ENCODE measurements around the gene PKN2. TPM values are rescaled to one million over a fixed set of nuclear protein-coding genes. Genes with fewer than 3 reads are reported as not detected.

PKN2 gene
- total RNA-seq, 1 experiment from 2014 or later, result 32.5 TPM

- H3K27me3 Mint-ChIP-seq (ENCODE audit: low read depth), result no peaks in the 10 kb centered on the region
- no peak overlapping the region for H3K23ac ChIP-seq (ENCODE audit: insufficient read length, low read depth, low read length)
- no peak overlapping the region for H2BK5ac ChIP-seq (ENCODE audit: insufficient read length, low read length)
- peaks cover 0 to 2% of the 10 kb centered on the region in 2 experiments; a peak in 1 of 4 replicates for H3K4me1 Mint-ChIP-seq
- no peak overlapping the region for H3K27ac ChIP-seq (ENCODE audit: insufficient read length, low read depth, low read length)
- no peaks in the 10 kb centered on the region for H3K9me3 Mint-ChIP-seq
- H4K91ac ChIP-seq (ENCODE audit: insufficient read length, low read depth, low read length), result no peak overlapping the region
- H3K4me3 Mint-ChIP-seq, result no peak overlapping the region
- H3K4ac ChIP-seq (ENCODE audit: low read depth, low read length), result no peak overlapping the region
- H3K79me1 ChIP-seq (ENCODE audit: insufficient read depth, low read depth, low read length, poor library complexity, severe bottlenecking), result no peaks in the 10 kb centered on the region
- no peaks in the 10 kb centered on the region for H4K20me1 ChIP-seq (ENCODE audit: control insufficient read depth, insufficient read depth, insufficient read length)
- H3K14ac ChIP-seq (ENCODE audit: insufficient read depth, low read length), result no peak overlapping the region
- H2BK120ac ChIP-seq (ENCODE audit: low read depth, low read length, poor library complexity, severe bottlenecking), result no peak overlapping the region
- H3K9me3 ChIP-seq (ENCODE audit: control insufficient read depth, low read depth, low read length), result no peaks in the 10 kb centered on the region
- no CpG with 5 or more reads among the region's 4 CpGs for WGBS (ENCODE audit: extremely low coverage, insufficient read length, low lambda C conversion rate)
- no peak overlapping the region for H2BK12ac ChIP-seq (ENCODE audit: insufficient read length, low read depth, low read length)
- DNase-seq, result no peak
- no peak for TF ChIP-seq CTCF (conservative IDR thresholded peaks at IDR 0.05)
- H4K5ac ChIP-seq (ENCODE audit: insufficient read length, low read depth, low read length), result no peak overlapping the region
- H3K23me2 ChIP-seq (ENCODE audit: insufficient read length, low read depth, low read length, poor library complexity, severe bottlenecking), result no peaks in the 10 kb centered on the region
- H2BK15ac ChIP-seq (ENCODE audit: low read depth, low read length), result no peak overlapping the region
- H3K27me3 ChIP-seq (ENCODE audit: insufficient read depth, low read length), result no peaks in the 10 kb centered on the region
- H4K8ac ChIP-seq (replicated peaks; ENCODE audit: insufficient read length, low read depth, low read length), result no peak overlapping the region
- H3K79me2 ChIP-seq (ENCODE audit: insufficient read depth, low read length), result no peaks in the 10 kb centered on the region
- H3T11ph ChIP-seq (ENCODE audit: low read length), result no peak overlapping the region
- H3K4me2 ChIP-seq (ENCODE audit: insufficient read depth, insufficient read length, low read length), result no peak overlapping the region
- H3K4me1 ChIP-seq (ENCODE audit: insufficient read depth, low read length), result no peaks in the 10 kb centered on the region
- H3K56ac ChIP-seq (ENCODE audit: insufficient read length, low read depth, low read length), result no peak overlapping the region
- H2AFZ ChIP-seq (ENCODE audit: low read length), result no peak overlapping the region
- no peak overlapping the region for H2BK20ac ChIP-seq (ENCODE audit: low read depth, low read length, poor library complexity, severe bottlenecking)
- H3K18ac ChIP-seq (ENCODE audit: insufficient read length, low read depth, low read length), result no peak overlapping the region
- H3K9ac ChIP-seq (ENCODE audit: extremely low read depth, insufficient read length, low read length), result no peak overlapping the region
- peaks cover 7 to 36% (median 32%) of the 10 kb centered on the region in 3 experiments; a peak in 6 of 7 replicates for H3K36me3 Mint-ChIP-seq (ENCODE audit: insufficient read depth in 1 of 3, low read depth in 3 of 3)
- H2AK5ac ChIP-seq (ENCODE audit: insufficient read length, low read length), result no peak overlapping the region
- H3K27ac Mint-ChIP-seq, result peak overlapping the region in 2 of 3 experiments; percentile 25 to 40; a peak in 2 of 7 replicates
Measured at GRCh38 chr1:88791192-88791591, 107.1 kb downstream of the PKN2 start.
